ENCODE data around the gene KCNC2.
A peak's percentile ranks its signal among the peaks of the same experiment; 100 is the strongest.

Gene KCNC2

DNA sequence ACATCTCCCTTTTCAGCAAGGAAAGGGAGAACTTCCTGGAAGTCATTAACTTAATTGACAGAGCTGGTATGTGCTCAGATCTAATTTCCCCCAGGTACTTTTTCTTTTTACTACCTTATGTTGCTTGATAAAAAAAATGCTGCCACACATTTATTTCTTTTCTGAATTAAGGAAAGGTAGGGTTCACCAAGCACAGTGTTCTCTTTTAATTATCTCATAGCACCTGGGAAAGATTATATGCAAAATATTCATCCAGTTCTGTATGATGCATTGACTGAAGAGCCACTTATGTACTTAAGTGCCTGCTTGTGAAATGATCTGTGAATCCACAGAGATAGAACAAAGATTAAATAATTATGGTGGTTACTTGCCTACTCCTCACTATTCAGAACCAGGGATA is 25.1 kb downstream of the KCNC2 start:
- DNase-seq: no peak
- Mint-ChIP-seq H3K4me1 (no peaks in the 10 kb centered on the region), H3K9me3 (no peaks in the 10 kb centered on the region), H3K36me3 (ENCODE audit: low read depth) (no peaks in the 10 kb centered on the region), H3K27me3 (ENCODE audit: low read depth, poor library complexity) (no peaks in the 10 kb centered on the region), H3K4me3 (no peak overlapping the region), H3K27ac (no peak overlapping the region)
- TF ChIP-seq, protein P1, sequence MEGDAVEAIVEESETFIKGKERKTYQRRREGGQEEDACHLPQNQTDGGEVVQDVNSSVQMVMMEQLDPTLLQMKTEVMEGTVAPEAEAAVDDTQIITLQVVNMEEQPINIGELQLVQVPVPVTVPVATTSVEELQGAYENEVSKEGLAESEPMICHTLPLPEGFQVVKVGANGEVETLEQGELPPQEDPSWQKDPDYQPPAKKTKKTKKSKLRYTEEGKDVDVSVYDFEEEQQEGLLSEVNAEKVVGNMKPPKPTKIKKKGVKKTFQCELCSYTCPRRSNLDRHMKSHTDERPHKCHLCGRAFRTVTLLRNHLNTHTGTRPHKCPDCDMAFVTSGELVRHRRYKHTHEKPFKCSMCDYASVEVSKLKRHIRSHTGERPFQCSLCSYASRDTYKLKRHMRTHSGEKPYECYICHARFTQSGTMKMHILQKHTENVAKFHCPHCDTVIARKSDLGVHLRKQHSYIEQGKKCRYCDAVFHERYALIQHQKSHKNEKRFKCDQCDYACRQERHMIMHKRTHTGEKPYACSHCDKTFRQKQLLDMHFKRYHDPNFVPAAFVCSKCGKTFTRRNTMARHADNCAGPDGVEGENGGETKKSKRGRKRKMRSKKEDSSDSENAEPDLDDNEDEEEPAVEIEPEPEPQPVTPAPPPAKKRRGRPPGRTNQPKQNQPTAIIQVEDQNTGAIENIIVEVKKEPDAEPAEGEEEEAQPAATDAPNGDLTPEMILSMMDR (IDR thresholded peaks at IDR 0.05): no peak

DNA sequence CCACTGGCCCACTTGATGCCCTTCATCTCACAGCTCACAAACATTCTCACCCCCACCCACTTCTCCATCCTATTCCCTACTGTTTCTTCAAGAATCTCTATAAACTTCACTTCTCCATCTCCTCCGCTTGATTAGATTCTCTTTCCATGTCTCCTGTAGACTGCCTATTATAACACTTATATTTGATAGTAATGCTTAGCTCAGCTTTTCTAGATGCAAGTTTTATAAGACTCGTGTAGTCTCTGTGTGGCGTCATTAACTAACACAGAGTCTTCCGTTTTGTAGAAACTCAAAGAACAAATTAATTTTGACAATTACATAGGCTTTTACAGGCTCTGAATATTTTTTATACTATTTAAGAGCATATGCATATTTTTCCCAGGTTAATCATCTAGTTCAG is 25.7 kb downstream of the KCNC2 start:
- Mint-ChIP-seq H3K9me3 (no peaks in the 10 kb centered on the region), H3K27ac (no peak overlapping the region), H3K36me3 (ENCODE audit: low read depth) (no peaks in the 10 kb centered on the region), H3K4me1 (no peaks in the 10 kb centered on the region), H3K4me3 (no peak overlapping the region), H3K27me3 (ENCODE audit: low read depth, poor library complexity) (no peaks in the 10 kb centered on the region)
- TF ChIP-seq, protein P1 (IDR thresholded peaks at IDR 0.05): no peak
- DNase-seq: no peak

DNA sequence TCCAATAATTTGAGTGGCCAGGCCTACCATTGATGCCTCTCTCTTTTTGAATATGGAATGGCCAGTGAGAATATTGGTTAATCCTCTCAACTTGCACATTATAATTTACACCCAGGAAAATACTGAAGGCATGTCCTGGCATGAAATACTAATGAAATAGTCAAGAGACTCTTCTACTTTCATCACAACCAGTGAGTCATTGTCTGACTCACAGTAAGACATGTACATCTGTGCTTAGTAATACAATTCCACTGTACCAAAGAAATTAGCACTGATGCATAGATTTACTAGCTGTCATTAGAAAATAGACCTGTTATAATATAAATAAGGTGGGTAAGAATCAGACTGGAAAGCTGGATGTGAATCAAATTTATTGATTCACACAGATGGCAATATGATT is 31.6 kb downstream of the KCNC2 start:
- H3K36me3 Mint-ChIP-seq (ENCODE audit: low read depth): no peaks in the 10 kb centered on the region
- no peaks in the 10 kb centered on the region for H3K4me1 Mint-ChIP-seq
- TF ChIP-seq, protein P1 (IDR thresholded peaks at IDR 0.05): no peak
- H3K9me3 Mint-ChIP-seq: no peaks in the 10 kb centered on the region
- DNase-seq: no peak
- H3K27me3 Mint-ChIP-seq (ENCODE audit: low read depth, poor library complexity): no peaks in the 10 kb centered on the region
- H3K27ac Mint-ChIP-seq: no peak overlapping the region
- H3K4me3 Mint-ChIP-seq: no peak overlapping the region

DNA sequence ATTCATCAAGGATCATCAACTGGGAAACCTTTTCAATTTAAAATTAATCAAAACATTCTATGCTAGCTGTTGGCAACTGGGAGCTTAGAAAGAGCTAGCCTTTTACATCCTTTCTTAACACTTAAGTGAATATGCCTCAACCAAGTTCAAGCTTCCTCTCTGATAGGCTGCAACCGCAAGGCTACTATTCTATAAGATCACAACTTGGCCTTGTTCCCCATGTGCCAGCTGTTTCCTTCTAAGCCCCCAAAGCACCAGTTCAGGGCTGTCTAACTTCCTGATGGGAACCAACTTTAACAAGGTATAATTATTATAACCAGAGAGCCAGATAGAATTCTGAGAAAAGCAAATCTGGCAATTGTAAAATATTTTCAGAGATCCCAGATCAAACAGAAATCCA is 37.0 kb downstream of the KCNC2 start:
- no peak for DNase-seq
- Mint-ChIP-seq H3K4me1 (no peaks in the 10 kb centered on the region), H3K4me3 (no peak overlapping the region), H3K36me3 (ENCODE audit: low read depth) (no peaks in the 10 kb centered on the region), H3K27me3 (ENCODE audit: low read depth, poor library complexity) (no peaks in the 10 kb centered on the region), H3K9me3 (no peaks in the 10 kb centered on the region), H3K27ac (no peak overlapping the region)
- TF ChIP-seq, protein P1 (IDR thresholded peaks at IDR 0.05): no peak

DNA sequence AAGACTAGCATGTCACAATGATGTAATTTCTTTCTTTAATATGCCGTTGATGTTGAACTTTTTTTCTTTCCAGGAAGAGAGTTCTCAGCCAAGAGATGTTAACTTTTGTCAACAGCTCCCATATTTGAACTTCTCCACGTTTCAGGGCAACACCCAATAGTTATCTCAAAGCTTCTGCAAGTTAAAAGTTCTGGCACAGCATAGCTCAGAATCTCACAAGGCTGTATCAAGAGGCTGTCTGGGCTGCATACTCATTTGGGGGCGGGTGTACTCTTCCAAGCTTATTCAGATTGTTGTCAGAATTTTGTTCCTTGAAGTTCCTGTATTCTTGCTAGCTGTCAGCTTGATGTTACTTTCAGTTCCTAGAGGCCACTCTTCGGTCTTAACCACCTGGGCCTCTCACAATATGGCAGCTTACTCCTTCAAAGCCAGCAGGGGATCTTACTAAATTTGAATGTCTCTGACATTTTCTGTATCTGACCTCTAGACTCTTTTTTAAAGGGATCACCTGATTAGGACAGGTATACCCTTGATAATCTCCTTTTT is 38.9 kb downstream of the KCNC2 start:
- no peaks in the 10 kb centered on the region for H3K27me3 Mint-ChIP-seq (ENCODE audit: low read depth, poor library complexity)
- TF ChIP-seq, protein P1 (IDR thresholded peaks at IDR 0.05): no peak
- no peak for DNase-seq

DNA sequence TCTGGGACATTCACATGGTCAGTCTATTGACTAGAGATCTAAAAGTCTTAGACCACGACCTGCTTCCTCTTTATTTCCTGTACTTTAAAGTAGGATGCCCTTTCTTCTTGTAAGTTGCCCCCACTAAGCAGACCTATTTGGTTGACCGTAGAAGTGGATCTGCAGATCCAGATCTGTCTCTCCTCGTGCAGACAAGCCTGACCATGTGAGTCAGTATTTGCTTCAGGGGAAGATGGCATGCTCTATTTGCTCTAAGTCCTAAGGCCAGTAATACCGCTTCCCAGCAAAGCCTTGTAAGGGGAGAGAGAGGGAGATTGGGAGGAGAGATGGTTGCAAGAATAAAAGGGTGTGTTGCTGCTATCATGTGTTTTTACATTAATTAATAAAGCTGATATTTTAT is 46.8 kb downstream of the KCNC2 start:
- no peaks in the 10 kb centered on the region for H3K27me3 Mint-ChIP-seq (ENCODE audit: low read depth, poor library complexity)
- TF ChIP-seq, protein P1 (IDR thresholded peaks at IDR 0.05): no peak
- peak overlapping the region; percentile 11 for H3K27ac Mint-ChIP-seq
- H3K4me3 Mint-ChIP-seq: no peak overlapping the region
- H3K4me1 Mint-ChIP-seq: peaks cover 13% of the 10 kb centered on the region
- H3K36me3 Mint-ChIP-seq (ENCODE audit: low read depth): no peaks in the 10 kb centered on the region
- no peaks in the 10 kb centered on the region for H3K9me3 Mint-ChIP-seq
- DNase-seq: no peak

More for the DNA sequence above, 38.9 kb downstream of the KCNC2 start:
- H3K4me3 Mint-ChIP-seq: no peak overlapping the region
- no peak overlapping the region for H3K27ac Mint-ChIP-seq
- no peaks in the 10 kb centered on the region for H3K36me3 Mint-ChIP-seq (ENCODE audit: low read depth)
- no peaks in the 10 kb centered on the region for H3K4me1 Mint-ChIP-seq
- H3K9me3 Mint-ChIP-seq: no peaks in the 10 kb centered on the region
